ENCODE results near the gene CDH4. TPM values are rescaled to one million over a fixed set of nuclear protein-coding genes. Genes with fewer than 3 reads are reported as not detected.

The CDH4 gene
- total and polyA plus RNA-seq, 3 experiments from 2014 or later: 0.22 TPM; not detected in 2

GRCh38 chr20:61543931-61544745 is 292.1 kb downstream of the CDH4 start:
- no peak overlapping the region for H3K4me3 Mint-ChIP-seq
- no peak overlapping the region for H3K4me3 ChIP-seq (ENCODE audit: low read length)
- peaks cover 0 to 6% of the 10 kb centered on the region in 2 donors for H3K27me3 Mint-ChIP-seq
- no peaks in the 10 kb centered on the region for H3K36me3 Mint-ChIP-seq
- H3K27ac ChIP-seq (ENCODE audit: low read depth, low read length): no peak overlapping the region
- no peak overlapping the region for H3K27ac Mint-ChIP-seq
- no peaks in the 10 kb centered on the region for H3K27me3 ChIP-seq (ENCODE audit: insufficient read depth, low read length, poor library complexity, severe bottlenecking)
- H3K36me3 ChIP-seq (ENCODE audit: insufficient read depth, low read length): no peaks in the 10 kb centered on the region
- H3K9me3 ChIP-seq (ENCODE audit: low read length): no peaks in the 10 kb centered on the region
- DNase-seq: no peak
- peaks cover 0 to 4% (median 0%) of the 10 kb centered on the region in 5 donors for H3K9me3 Mint-ChIP-seq
- POLR2A ChIA-PET: no interaction called here
- CTCF ChIA-PET: no interaction called here
- no peaks in the 10 kb centered on the region for H3K4me1 ChIP-seq (ENCODE audit: insufficient read depth, low read length)
- no peaks in the 10 kb centered on the region for H3K4me1 Mint-ChIP-seq

GRCh38 chr20:61544910-61545889 is 293.1 kb downstream of the CDH4 start:
- Histone ChIP-seq H3K4me1 (ENCODE audit: insufficient read depth, low read length) (no peaks in the 10 kb centered on the region), H3K36me3 (ENCODE audit: insufficient read depth, low read length) (no peaks in the 10 kb centered on the region), H3K27ac (ENCODE audit: low read depth, low read length) (no peak overlapping the region), H3K9me3 (ENCODE audit: low read length) (no peaks in the 10 kb centered on the region), H3K4me3 (ENCODE audit: low read length) (no peak overlapping the region), H3K27me3 (ENCODE audit: insufficient read depth, low read length, poor library complexity, severe bottlenecking) (no peaks in the 10 kb centered on the region)
- Mint-ChIP-seq H3K27me3 (peaks cover 2 to 6% of the 10 kb centered on the region in 2 donors), H3K4me3 (no peak overlapping the region), H3K27ac (no peak overlapping the region), H3K4me1 (no peaks in the 10 kb centered on the region), H3K9me3 (peaks cover 0 to 4% (median 0%) of the 10 kb centered on the region in 5 donors), H3K36me3 (no peaks in the 10 kb centered on the region)
- POLR2A ChIA-PET: no interaction called here
- DNase-seq: no peak
- CTCF ChIA-PET: no interaction called here

GRCh38 chr20:61546641-61547040 is 294.6 kb downstream of the CDH4 start:
- Mint-ChIP-seq H3K4me1 (no peaks in the 10 kb centered on the region), H3K9me3 (peaks cover 0 to 7% (median 3%) of the 10 kb centered on the region in 5 donors), H3K4me3 (no peak overlapping the region), H3K27me3 (peaks cover 4 to 6% of the 10 kb centered on the region in 2 donors), H3K36me3 (no peaks in the 10 kb centered on the region), H3K27ac (no peak overlapping the region)
- no peak for DNase-seq
- H3K4me1 ChIP-seq (ENCODE audit: insufficient read depth, low read length): no peaks in the 10 kb centered on the region
- H3K36me3 ChIP-seq (ENCODE audit: insufficient read depth, low read length): no peaks in the 10 kb centered on the region
- H3K27me3 ChIP-seq (ENCODE audit: insufficient read depth, low read length, poor library complexity, severe bottlenecking): no peaks in the 10 kb centered on the region
- ChIA-PET POLR2A (no interaction called here), CTCF (no interaction called here)
- H3K9me3 ChIP-seq (ENCODE audit: low read length): no peaks in the 10 kb centered on the region
- H3K27ac ChIP-seq (ENCODE audit: low read depth, low read length): no peak overlapping the region
- H3K4me3 ChIP-seq (ENCODE audit: low read length): no peak overlapping the region

- H3K4me1 Mint-ChIP-seq: no peaks in the 10 kb centered on the region
- POLR2A ChIA-PET: no interaction called here
- Histone ChIP-seq H3K4me1 (ENCODE audit: insufficient read depth, low read length) (no peaks in the 10 kb centered on the region), H3K9me3 (ENCODE audit: low read length) (no peaks in the 10 kb centered on the region), H3K27ac (ENCODE audit: low read depth, low read length) (no peak overlapping the region), H3K4me3 (ENCODE audit: low read length) (no peak overlapping the region), H3K36me3 (ENCODE audit: insufficient read depth, low read length) (no peaks in the 10 kb centered on the region), H3K27me3 (ENCODE audit: insufficient read depth, low read length, poor library complexity, severe bottlenecking) (no peaks in the 10 kb centered on the region)
- DNase-seq: no peak
- CTCF ChIA-PET: no interaction called here
- peaks cover 6% of the 10 kb centered on the region in 2 donors for H3K27me3 Mint-ChIP-seq
- no peak overlapping the region for H3K4me3 Mint-ChIP-seq
- no peaks in the 10 kb centered on the region for H3K36me3 Mint-ChIP-seq
- H3K27ac Mint-ChIP-seq: no peak overlapping the region
- peaks cover 0 to 7% (median 3%) of the 10 kb centered on the region in 5 donors for H3K9me3 Mint-ChIP-seq
These were observed 296.0 kb downstream of the CDH4 start for GRCh38 chr20:61548069-61548468.

GRCh38 chr20:61549865-61550264 is 297.8 kb downstream of the CDH4 start:
- H3K9me3 Mint-ChIP-seq: peaks cover 0 to 7% (median 3%) of the 10 kb centered on the region in 5 donors
- no peak overlapping the region for H3K4me3 Mint-ChIP-seq
- Histone ChIP-seq H3K36me3 (ENCODE audit: insufficient read depth, low read length) (no peaks in the 10 kb centered on the region), H3K4me1 (ENCODE audit: insufficient read depth, low read length) (no peaks in the 10 kb centered on the region), H3K27ac (ENCODE audit: low read depth, low read length) (no peak overlapping the region), H3K27me3 (ENCODE audit: insufficient read depth, low read length, poor library complexity, severe bottlenecking) (no peaks in the 10 kb centered on the region), H3K9me3 (ENCODE audit: low read length) (no peaks in the 10 kb centered on the region), H3K4me3 (ENCODE audit: low read length) (no peak overlapping the region)
- H3K4me1 Mint-ChIP-seq: no peaks in the 10 kb centered on the region
- CTCF ChIA-PET: no interaction called here
- POLR2A ChIA-PET: no interaction called here
- H3K27me3 Mint-ChIP-seq: peaks cover 6% of the 10 kb centered on the region in 2 donors
- H3K27ac Mint-ChIP-seq: no peak overlapping the region
- H3K36me3 Mint-ChIP-seq: no peaks in the 10 kb centered on the region
- DNase-seq: no peak

- H3K27ac ChIP-seq (ENCODE audit: low read depth, low read length): no peak overlapping the region
- Mint-ChIP-seq H3K27me3 (peaks cover 6% of the 10 kb centered on the region in 2 donors), H3K4me1 (no peaks in the 10 kb centered on the region), H3K36me3 (no peaks in the 10 kb centered on the region), H3K4me3 (no peak overlapping the region), H3K9me3 (peaks cover 0 to 3% (median 2%) of the 10 kb centered on the region in 5 donors), H3K27ac (no peak overlapping the region)
- POLR2A ChIA-PET: no interaction called here
- no peaks in the 10 kb centered on the region for H3K36me3 ChIP-seq (ENCODE audit: insufficient read depth, low read length)
- no peak overlapping the region for H3K4me3 ChIP-seq (ENCODE audit: low read length)
- CTCF ChIA-PET: no interaction called here
- no peaks in the 10 kb centered on the region for H3K9me3 ChIP-seq (ENCODE audit: low read length)
- no peak for DNase-seq
- no peaks in the 10 kb centered on the region for H3K4me1 ChIP-seq (ENCODE audit: insufficient read depth, low read length)
- H3K27me3 ChIP-seq (ENCODE audit: insufficient read depth, low read length, poor library complexity, severe bottlenecking): no peaks in the 10 kb centered on the region
These were observed 299.3 kb downstream of the CDH4 start for GRCh38 chr20:61551401-61551800.

- CTCF ChIA-PET: no interaction called here
These were observed 302.6 kb downstream of the CDH4 start for GRCh38 chr20:61554617-61555016.

GRCh38 chr20:61555566-61555965 is 303.5 kb downstream of the CDH4 start:
- no peak overlapping the region for H3K27ac Mint-ChIP-seq
- no peaks in the 10 kb centered on the region for H3K36me3 ChIP-seq (ENCODE audit: insufficient read depth, low read length)
- no peaks in the 10 kb centered on the region for H3K27me3 ChIP-seq (ENCODE audit: insufficient read depth, low read length, poor library complexity, severe bottlenecking)
- peaks cover 0 to 4% (median 2%) of the 10 kb centered on the region in 5 donors for H3K9me3 Mint-ChIP-seq
- no peaks in the 10 kb centered on the region for H3K4me1 Mint-ChIP-seq
- H3K27ac ChIP-seq (ENCODE audit: low read depth, low read length): no peak overlapping the region
- no peaks in the 10 kb centered on the region for H3K9me3 ChIP-seq (ENCODE audit: low read length)
- DNase-seq: no peak
- ChIA-PET CTCF (no interaction called here), POLR2A (no interaction called here)
- H3K4me3 ChIP-seq (ENCODE audit: low read length): no peak overlapping the region
- no peaks in the 10 kb centered on the region for H3K36me3 Mint-ChIP-seq
- no peaks in the 10 kb centered on the region for H3K4me1 ChIP-seq (ENCODE audit: insufficient read depth, low read length)
- peaks cover 0 to 2% of the 10 kb centered on the region in 2 donors for H3K27me3 Mint-ChIP-seq
- no peak overlapping the region for H3K4me3 Mint-ChIP-seq

More at GRCh38 chr20:61554617-61555016, 302.6 kb downstream of the CDH4 start:
- no peak overlapping the region for H3K27ac Mint-ChIP-seq
- H3K4me3 ChIP-seq (ENCODE audit: low read length): no peak overlapping the region
- no peak overlapping the region for H3K27ac ChIP-seq (ENCODE audit: low read depth, low read length)
- no peaks in the 10 kb centered on the region for H3K36me3 Mint-ChIP-seq
- no peaks in the 10 kb centered on the region for H3K27me3 ChIP-seq (ENCODE audit: insufficient read depth, low read length, poor library complexity, severe bottlenecking)
- H3K36me3 ChIP-seq (ENCODE audit: insufficient read depth, low read length): no peaks in the 10 kb centered on the region
- no peaks in the 10 kb centered on the region for H3K4me1 ChIP-seq (ENCODE audit: insufficient read depth, low read length)
- H3K4me1 Mint-ChIP-seq: no peaks in the 10 kb centered on the region
- H3K9me3 ChIP-seq (ENCODE audit: low read length): no peaks in the 10 kb centered on the region
- no peak for DNase-seq
- H3K9me3 Mint-ChIP-seq: peaks cover 0 to 4% (median 2%) of the 10 kb centered on the region in 5 donors
- H3K27me3 Mint-ChIP-seq: peaks cover 0 to 4% of the 10 kb centered on the region in 2 donors
- POLR2A ChIA-PET: no interaction called here
- no peak overlapping the region for H3K4me3 Mint-ChIP-seq
